ENCODE results near the gene RGS5. TPM values are rescaled to one million over a fixed set of nuclear protein-coding genes. Genes with fewer than 3 reads are reported as not detected.

The RGS5 gene
- polyA plus RNA-seq, 4 donors = 4.0 to 24.4 (median 16.0) TPM

DNA sequence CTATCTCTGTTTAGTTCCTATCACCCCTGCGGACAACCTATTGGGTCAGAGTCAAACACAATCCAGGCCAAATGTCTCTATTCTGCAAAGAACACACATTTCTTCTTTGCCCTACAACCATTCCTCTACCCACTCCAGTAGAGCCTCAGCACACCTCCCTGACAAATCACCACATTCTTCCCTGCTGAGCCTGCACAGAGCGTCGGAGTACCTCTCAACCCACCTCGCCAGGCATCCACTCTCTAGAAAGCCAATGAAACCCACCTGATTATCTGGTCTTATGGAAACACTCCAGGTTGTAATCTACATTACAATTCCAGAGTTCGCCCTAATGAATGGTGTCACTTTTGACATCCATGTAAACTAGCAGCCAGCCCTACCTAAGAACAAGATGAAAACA is 47.1 kb downstream of the RGS5 start:
- no peak for FAIRE-seq
- WGBS, 3 donors = 89 to 93% (median 91%) methylated on average over 5 of the region's 5 CpGs
- no peak overlapping the region for H3K4me3 ChIP-seq (ENCODE audit: low read depth in 1 of 3, low read length in 3 of 3)

DNA sequence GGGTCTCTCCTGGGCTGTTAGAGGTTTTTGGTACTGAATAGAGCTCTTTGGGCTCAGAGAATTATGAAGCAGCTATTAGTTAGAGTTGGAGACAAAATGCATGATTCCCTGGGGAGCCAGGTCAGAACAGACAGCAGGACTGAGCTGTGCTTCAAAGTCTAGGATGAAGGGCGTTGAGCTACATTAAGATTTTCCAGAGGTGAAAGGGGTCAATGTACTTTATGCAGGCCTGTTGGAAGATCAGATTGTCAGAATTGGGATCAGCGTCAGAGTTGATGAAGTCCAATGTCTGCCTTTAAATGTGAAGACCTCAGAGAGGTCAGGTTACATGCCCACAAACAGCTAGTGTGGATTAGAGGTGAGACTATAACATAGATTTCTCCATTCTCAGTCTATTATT is 53.8 kb downstream of the RGS5 start:
- no peak for FAIRE-seq
- Histone ChIP-seq H3K36me3 (ENCODE audit: control insufficient read depth in 3 of 3, insufficient read depth in 2 of 3, low read depth in 1 of 3, low read length in 3 of 3) (no peaks in the 10 kb centered on the region), H3K4me1 (ENCODE audit: control insufficient read depth in 3 of 3, insufficient read depth in 2 of 3, low read depth in 1 of 3, low read length in 2 of 3) (no peaks in the 10 kb centered on the region), H3K4me3 (ENCODE audit: low read depth in 1 of 3, low read length in 3 of 3) (no peak overlapping the region), H3K27me3 (ENCODE audit: control insufficient read depth in 3 of 3, insufficient read depth in 3 of 3, low read length in 3 of 3) (no peaks in the 10 kb centered on the region), H3K9me3 (ENCODE audit: control insufficient read depth in 2 of 2, insufficient read depth in 1 of 2, low read depth in 1 of 2, low read length in 1 of 2) (no peaks in the 10 kb centered on the region), H3K27ac (ENCODE audit: low read depth in 1 of 3, low read length in 2 of 3) (no peak overlapping the region)
- no peak for DNase-seq
- whole genome bisulfite sequencing, 3 donors = 71 to 88% (median 85%) methylated on average over 2 of the region's 2 CpGs

More for the DNA sequence above, 47.1 kb downstream of the RGS5 start:
- Histone ChIP-seq H3K27me3 (ENCODE audit: control insufficient read depth in 3 of 3, insufficient read depth in 3 of 3, low read length in 3 of 3) (no peaks in the 10 kb centered on the region), H3K36me3 (ENCODE audit: control insufficient read depth in 3 of 3, insufficient read depth in 2 of 3, low read depth in 1 of 3, low read length in 3 of 3) (no peaks in the 10 kb centered on the region), H3K27ac (ENCODE audit: low read depth in 1 of 3, low read length in 2 of 3) (no peak overlapping the region), H3K4me1 (ENCODE audit: control insufficient read depth in 3 of 3, insufficient read depth in 2 of 3, low read depth in 1 of 3, low read length in 2 of 3) (no peaks in the 10 kb centered on the region), H3K9me3 (ENCODE audit: control insufficient read depth in 2 of 2, insufficient read depth in 1 of 2, low read depth in 1 of 2, low read length in 1 of 2) (peaks cover 0 to 4% of the 10 kb centered on the region in 2 donors)
- DNase-seq = no peak

DNA sequence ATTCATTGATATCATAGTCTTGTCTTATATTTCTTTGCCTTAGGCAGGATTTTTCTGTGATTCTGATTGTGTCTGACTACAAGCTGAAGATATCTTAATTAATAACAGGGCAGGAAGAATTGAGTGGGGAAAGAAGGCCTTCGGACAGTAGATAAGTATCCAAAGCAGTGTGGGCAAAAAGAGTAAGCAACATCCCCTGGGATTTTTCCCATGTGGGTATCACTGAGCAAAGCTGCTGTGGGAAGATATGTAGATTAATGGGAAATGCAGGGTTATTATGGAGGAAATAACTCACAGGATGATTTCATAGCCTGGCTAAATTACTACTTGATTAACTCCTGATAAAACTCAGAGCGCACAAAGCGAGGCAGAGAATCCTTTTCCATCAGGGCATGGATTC is 55.7 kb downstream of the RGS5 start:
- Histone ChIP-seq H3K9me3 (ENCODE audit: control insufficient read depth in 2 of 2, insufficient read depth in 1 of 2, low read depth in 1 of 2, low read length in 1 of 2) (no peaks in the 10 kb centered on the region), H3K36me3 (ENCODE audit: control insufficient read depth in 3 of 3, insufficient read depth in 2 of 3, low read depth in 1 of 3, low read length in 3 of 3) (no peaks in the 10 kb centered on the region), H3K4me1 (ENCODE audit: control insufficient read depth in 3 of 3, insufficient read depth in 2 of 3, low read depth in 1 of 3, low read length in 2 of 3) (no peaks in the 10 kb centered on the region), H3K27ac (ENCODE audit: low read depth in 1 of 3, low read length in 2 of 3) (no peak overlapping the region), H3K4me3 (ENCODE audit: low read depth in 1 of 3, low read length in 3 of 3) (no peak overlapping the region), H3K27me3 (ENCODE audit: control insufficient read depth in 3 of 3, insufficient read depth in 3 of 3, low read length in 3 of 3) (no peaks in the 10 kb centered on the region)
- DNase-seq (no peak), FAIRE-seq (no peak)
- 93 to 94% (median 94%) methylated on average over 3 of the region's 3 CpGs for WGBS, 3 donors

DNA sequence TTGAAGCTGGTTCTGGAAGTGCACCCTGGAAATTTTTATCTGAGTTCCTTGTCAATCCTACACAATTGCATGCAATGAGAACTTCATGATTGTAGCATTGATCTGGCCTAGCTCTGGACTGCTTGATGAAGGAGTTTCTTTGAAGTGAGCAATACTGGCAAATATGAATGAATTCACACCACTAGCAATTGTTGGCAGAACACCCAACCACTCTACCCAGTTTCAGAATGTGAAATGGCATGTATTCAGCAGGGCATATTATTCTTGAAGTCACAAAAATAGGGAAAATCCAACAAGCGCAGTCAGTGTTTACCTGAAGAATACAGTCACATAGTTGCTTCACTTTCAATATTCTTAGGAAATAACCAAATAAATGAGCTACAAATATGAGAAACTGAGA is 57.3 kb downstream of the RGS5 start:
- H3K27ac ChIP-seq (ENCODE audit: low read depth in 1 of 3, low read length in 2 of 3) = no peak overlapping the region
- H3K4me3 ChIP-seq (ENCODE audit: low read depth in 1 of 3, low read length in 3 of 3) = no peak overlapping the region
- no peak for FAIRE-seq
- no peaks in the 10 kb centered on the region for H3K4me1 ChIP-seq (ENCODE audit: control insufficient read depth in 3 of 3, insufficient read depth in 2 of 3, low read depth in 1 of 3, low read length in 2 of 3)
- no peaks in the 10 kb centered on the region for H3K9me3 ChIP-seq (ENCODE audit: control insufficient read depth in 2 of 2, insufficient read depth in 1 of 2, low read depth in 1 of 2, low read length in 1 of 2)
- no peaks in the 10 kb centered on the region for H3K36me3 ChIP-seq (ENCODE audit: control insufficient read depth in 3 of 3, insufficient read depth in 2 of 3, low read depth in 1 of 3, low read length in 3 of 3)
- DNase-seq = no peak
- no peaks in the 10 kb centered on the region for H3K27me3 ChIP-seq (ENCODE audit: control insufficient read depth in 3 of 3, insufficient read depth in 3 of 3, low read length in 3 of 3)
- WGBS, 3 donors = 95 to 97% (median 96%) methylated on average over 1 of the region's 1 CpG

DNA sequence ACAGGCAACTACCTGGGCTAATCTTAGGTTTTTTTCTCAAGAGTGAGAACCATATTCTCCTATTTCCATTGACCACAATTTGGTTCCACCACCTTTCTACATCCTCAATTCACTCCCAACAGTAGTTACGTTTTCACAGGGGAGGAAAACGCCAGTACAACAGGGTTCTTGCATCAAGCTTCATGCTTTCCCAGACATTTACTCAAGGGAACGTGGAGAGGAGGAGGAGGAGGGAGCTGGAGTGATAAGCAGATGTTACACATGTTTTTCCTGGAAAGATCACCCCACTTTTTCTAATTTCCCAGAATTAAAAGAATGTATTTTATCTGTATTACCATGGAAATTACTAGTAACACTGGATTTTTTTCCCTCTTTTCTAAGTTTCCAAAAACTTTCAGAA is 58.3 kb downstream of the RGS5 start:
- FAIRE-seq = no peak
- 60 to 69% (median 67%) methylated on average over 3 of the region's 3 CpGs for WGBS, 3 donors

DNA sequence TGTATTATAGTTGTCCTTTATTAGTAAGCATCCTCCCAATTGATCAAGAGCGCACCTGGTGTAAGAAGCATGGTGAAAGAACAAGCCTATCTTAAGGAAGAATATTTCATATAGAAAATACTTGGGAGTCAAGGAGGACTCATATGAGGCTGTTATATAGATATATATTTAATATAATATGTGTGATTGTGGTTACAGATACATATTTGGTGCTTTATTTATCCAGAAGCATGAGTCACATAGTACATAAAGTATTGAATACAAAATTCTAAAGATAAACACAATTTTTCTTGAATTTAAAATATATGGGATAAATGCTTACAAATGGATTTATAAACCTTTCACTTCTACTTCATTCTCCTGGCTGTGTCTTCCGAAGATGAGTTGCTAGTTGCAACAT is 60.6 kb downstream of the RGS5 start:
- FAIRE-seq = no peak
- H3K27ac ChIP-seq (ENCODE audit: low read depth in 1 of 3, low read length in 2 of 3) = no peak overlapping the region
- H3K4me1 ChIP-seq (ENCODE audit: control insufficient read depth in 3 of 3, insufficient read depth in 2 of 3, low read depth in 1 of 3, low read length in 2 of 3) = no peaks in the 10 kb centered on the region
- no peaks in the 10 kb centered on the region for H3K9me3 ChIP-seq (ENCODE audit: control insufficient read depth in 2 of 2, insufficient read depth in 1 of 2, low read depth in 1 of 2, low read length in 1 of 2)
- WGBS, 3 donors = 86 to 94% (median 88%) methylated on average over 2 of the region's 2 CpGs
- no peaks in the 10 kb centered on the region for H3K36me3 ChIP-seq (ENCODE audit: control insufficient read depth in 3 of 3, insufficient read depth in 2 of 3, low read depth in 1 of 3, low read length in 3 of 3)
- no peak overlapping the region for H3K4me3 ChIP-seq (ENCODE audit: low read depth in 1 of 3, low read length in 3 of 3)
- no peak for DNase-seq
- H3K27me3 ChIP-seq (ENCODE audit: control insufficient read depth in 3 of 3, insufficient read depth in 3 of 3, low read length in 3 of 3) = no peaks in the 10 kb centered on the region

More for the DNA sequence above, 58.3 kb downstream of the RGS5 start:
- Histone ChIP-seq H3K36me3 (ENCODE audit: control insufficient read depth in 3 of 3, insufficient read depth in 2 of 3, low read depth in 1 of 3, low read length in 3 of 3) (no peaks in the 10 kb centered on the region), H3K27me3 (ENCODE audit: control insufficient read depth in 3 of 3, insufficient read depth in 3 of 3, low read length in 3 of 3) (no peaks in the 10 kb centered on the region), H3K4me3 (ENCODE audit: low read depth in 1 of 3, low read length in 3 of 3) (no peak overlapping the region), H3K9me3 (ENCODE audit: control insufficient read depth in 2 of 2, insufficient read depth in 1 of 2, low read depth in 1 of 2, low read length in 1 of 2) (no peaks in the 10 kb centered on the region), H3K4me1 (ENCODE audit: control insufficient read depth in 3 of 3, insufficient read depth in 2 of 3, low read depth in 1 of 3, low read length in 2 of 3) (no peaks in the 10 kb centered on the region), H3K27ac (ENCODE audit: low read depth in 1 of 3, low read length in 2 of 3) (no peak overlapping the region)
- no peak for DNase-seq

DNA sequence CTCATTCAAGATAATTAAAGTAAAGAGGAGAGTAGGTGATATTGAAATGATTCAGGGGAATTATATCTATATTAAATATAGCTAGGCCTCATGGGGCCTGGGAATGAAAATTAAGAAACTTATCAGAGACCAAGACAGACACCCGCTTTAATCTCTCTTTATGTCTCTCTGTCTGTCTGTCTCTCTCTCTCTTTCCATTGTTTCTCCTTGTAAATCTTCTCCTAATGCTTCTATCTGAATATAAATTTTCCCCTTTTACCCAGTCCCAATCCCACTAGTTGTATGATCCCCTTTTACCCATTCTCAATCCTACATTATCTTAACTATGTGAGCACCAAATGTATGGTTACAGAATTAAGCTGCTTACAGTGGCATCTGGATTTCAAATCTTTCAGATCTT is 61.2 kb downstream of the RGS5 start:
- DNase-seq (no peak), FAIRE-seq (no peak)
- WGBS, 3 donors = 86 to 98% (median 96%) methylated on average over 1 of the region's 1 CpG
- Histone ChIP-seq H3K27ac (ENCODE audit: low read depth in 1 of 3, low read length in 2 of 3) (no peak overlapping the region), H3K4me1 (ENCODE audit: control insufficient read depth in 3 of 3, insufficient read depth in 2 of 3, low read depth in 1 of 3, low read length in 2 of 3) (no peaks in the 10 kb centered on the region), H3K36me3 (ENCODE audit: control insufficient read depth in 3 of 3, insufficient read depth in 2 of 3, low read depth in 1 of 3, low read length in 3 of 3) (no peaks in the 10 kb centered on the region), H3K27me3 (ENCODE audit: control insufficient read depth in 3 of 3, insufficient read depth in 3 of 3, low read length in 3 of 3) (no peaks in the 10 kb centered on the region), H3K4me3 (ENCODE audit: low read depth in 1 of 3, low read length in 3 of 3) (no peak overlapping the region), H3K9me3 (ENCODE audit: control insufficient read depth in 2 of 2, insufficient read depth in 1 of 2, low read depth in 1 of 2, low read length in 1 of 2) (no peaks in the 10 kb centered on the region)

DNA sequence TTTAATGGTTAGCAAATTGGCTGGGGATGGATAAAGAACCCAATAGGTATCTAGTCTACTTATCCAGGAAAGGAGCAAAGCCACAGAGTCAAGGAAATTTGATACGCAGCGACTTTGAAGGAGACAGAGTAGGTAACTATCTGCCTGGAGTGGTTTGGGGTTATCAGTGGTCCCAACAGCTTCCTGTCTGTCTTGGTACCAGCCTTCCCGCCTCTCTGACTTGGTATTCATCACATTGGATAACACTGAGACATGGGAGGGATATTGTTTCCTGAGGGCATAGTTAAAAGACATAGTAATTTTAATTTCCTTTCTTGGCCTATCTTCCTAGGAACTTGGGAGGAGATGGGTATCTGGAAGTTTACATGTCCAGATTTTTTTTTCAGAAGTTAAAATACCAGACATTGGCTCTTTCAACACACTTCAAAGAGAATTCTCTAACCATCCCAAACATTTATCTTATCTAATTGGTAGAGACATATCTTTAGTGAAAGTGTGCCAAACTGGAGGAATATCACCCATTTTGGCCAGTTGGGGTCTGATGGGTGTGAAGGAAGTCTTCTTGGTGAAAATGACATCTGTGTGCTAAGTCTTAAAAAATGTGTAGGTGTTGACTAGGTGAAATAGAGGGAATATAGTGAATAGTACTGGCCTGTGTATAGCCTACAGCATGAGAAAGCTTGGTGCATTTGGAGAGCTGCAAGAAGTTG is 65.0 kb downstream of the RGS5 start:
- H3K36me3 ChIP-seq (ENCODE audit: control insufficient read depth in 3 of 3, insufficient read depth in 2 of 3, low read depth in 1 of 3, low read length in 3 of 3) = no peaks in the 10 kb centered on the region
- 77 to 88% (median 80%) methylated on average over 3 of the region's 3 CpGs for WGBS, 3 donors
- no peaks in the 10 kb centered on the region for H3K4me1 ChIP-seq (ENCODE audit: control insufficient read depth in 3 of 3, insufficient read depth in 2 of 3, low read depth in 1 of 3, low read length in 2 of 3)
- no peaks in the 10 kb centered on the region for H3K9me3 ChIP-seq (ENCODE audit: control insufficient read depth in 2 of 2, insufficient read depth in 1 of 2, low read depth in 1 of 2, low read length in 1 of 2)
- no peaks in the 10 kb centered on the region for H3K27me3 ChIP-seq (ENCODE audit: control insufficient read depth in 3 of 3, insufficient read depth in 3 of 3, low read length in 3 of 3)
- FAIRE-seq = no peak
- H3K4me3 ChIP-seq (ENCODE audit: low read depth in 1 of 3, low read length in 3 of 3) = no peak overlapping the region
- DNase-seq = no peak
- H3K27ac ChIP-seq (ENCODE audit: low read depth in 1 of 3, low read length in 2 of 3) = no peak overlapping the region

DNA sequence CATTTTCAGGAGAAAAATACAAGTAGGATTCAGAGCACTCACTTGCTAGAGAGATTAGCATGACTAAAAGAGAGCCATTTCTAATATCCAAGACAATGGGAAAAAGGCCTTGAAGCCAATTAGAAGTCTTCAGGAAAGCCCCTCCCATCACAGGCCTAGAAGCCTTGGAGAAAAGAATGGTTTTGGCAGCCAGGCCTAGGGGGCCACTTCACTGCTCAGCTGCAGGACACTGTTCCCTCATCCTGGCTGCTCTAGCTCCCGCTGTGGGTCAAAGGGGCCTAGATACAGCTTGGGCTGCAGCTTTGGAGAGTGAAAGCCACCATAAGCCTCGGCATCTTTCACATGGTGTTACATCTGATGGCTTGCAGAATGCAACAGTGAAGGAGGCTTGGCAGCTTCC is 70.7 kb downstream of the RGS5 start:
- Histone ChIP-seq H3K27ac (ENCODE audit: low read depth in 1 of 3, low read length in 2 of 3) (no peak overlapping the region), H3K27me3 (ENCODE audit: control insufficient read depth in 3 of 3, insufficient read depth in 3 of 3, low read length in 3 of 3) (peaks cover 0 to 4% (median 0%) of the 10 kb centered on the region in 3 donors), H3K4me1 (ENCODE audit: control insufficient read depth in 3 of 3, insufficient read depth in 2 of 3, low read depth in 1 of 3, low read length in 2 of 3) (no peaks in the 10 kb centered on the region), H3K36me3 (ENCODE audit: control insufficient read depth in 3 of 3, insufficient read depth in 2 of 3, low read depth in 1 of 3, low read length in 3 of 3) (no peaks in the 10 kb centered on the region), H3K9me3 (ENCODE audit: control insufficient read depth in 2 of 2, insufficient read depth in 1 of 2, low read depth in 1 of 2, low read length in 1 of 2) (no peaks in the 10 kb centered on the region), H3K4me3 (ENCODE audit: low read depth in 1 of 3, low read length in 3 of 3) (no peak overlapping the region)
- 77 to 89% (median 82%) methylated on average over 2 of the region's 2 CpGs for WGBS, 3 donors
- FAIRE-seq (no peak), DNase-seq (no peak)

Measured in small intestine (tissue), 7 donors.